Measurements from ENCODE around the gene NPIPA1. TPM values are rescaled to one million over a fixed set of nuclear protein-coding genes. Genes with fewer than 3 reads are reported as not detected.

The NPIPA1 gene
- 42.4 to 51.1 TPM (median 47.7 TPM) in 5 replicates for total RNA-seq (2022; extraction: Qiagen RNA extraction; ENCODE audit: low read depth)

DNA sequence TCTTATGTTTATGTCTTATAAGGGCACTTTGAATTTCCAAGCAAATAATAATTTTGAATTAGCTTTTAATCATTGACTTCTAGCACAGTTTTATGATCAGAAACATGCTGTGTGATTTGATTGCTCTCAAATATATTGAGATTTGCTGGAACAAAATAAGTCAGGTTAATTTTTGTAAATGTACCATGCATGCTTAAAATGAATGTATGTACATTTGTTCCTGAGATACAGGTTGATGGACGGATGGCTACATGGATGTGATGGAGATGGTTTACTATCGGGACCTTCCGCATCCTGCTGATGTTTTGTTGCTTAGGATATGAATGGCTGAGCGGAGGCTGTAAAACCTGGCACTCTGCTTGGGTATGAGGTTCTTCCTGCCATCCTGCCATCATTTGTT is at the start of gene NPIPA1:
TSS of gene NPIPA1 (plus strand) at position 301 of the 400 bp plus-strand sequence. CDS start at position 301, 0 bp downstream.

DNA sequence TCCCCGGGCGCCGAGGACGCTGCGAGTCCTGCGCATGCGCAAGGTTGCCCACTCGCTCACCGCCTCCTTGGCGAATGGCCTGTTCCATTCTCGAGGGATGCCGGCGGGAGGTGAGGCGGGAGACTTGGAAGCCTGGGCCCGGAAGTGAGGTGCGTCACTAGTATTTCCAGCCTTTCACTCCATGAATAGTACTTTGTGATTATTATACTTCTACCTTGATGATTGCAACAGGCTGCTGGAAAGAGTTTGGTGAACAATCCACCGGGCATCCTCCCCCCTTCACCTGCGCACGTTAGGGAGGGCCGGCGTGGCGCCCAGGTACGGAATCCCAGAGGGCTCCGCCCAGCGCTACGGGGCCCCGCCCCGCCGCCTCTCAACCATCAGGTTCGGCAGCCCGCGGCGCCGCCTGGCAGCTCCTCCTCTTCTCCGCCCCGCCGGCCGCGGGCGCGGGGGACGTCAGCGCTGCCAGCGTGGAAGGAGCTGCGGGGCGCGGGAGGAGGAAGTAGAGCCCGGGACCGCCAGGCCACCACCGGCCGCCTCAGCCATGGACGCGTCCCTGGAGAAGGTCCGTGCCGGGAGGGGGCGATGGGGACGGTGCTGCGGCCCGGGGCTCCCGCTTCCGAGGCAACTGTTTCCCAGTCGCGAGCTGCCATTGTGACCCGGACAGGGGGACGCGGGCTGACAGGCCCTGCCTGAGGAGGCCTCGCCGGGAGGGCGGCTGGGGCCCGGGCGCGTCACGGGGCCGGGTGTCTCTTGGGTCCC is 37.6 kb downstream of the NPIPA1 start, which contains the start of gene PDXDC1:
TSS of gene PDXDC1 (plus strand) at position 371 of the 762 bp plus-strand sequence. CDS start at position 545, 174 bp downstream.

Other genes with a start within 250 kb of the NPIPA1 start
- 0.07 to 0.30 TPM (median 0.21 TPM) in 3 of 5 replicates, not detected in the others for gene PLA2G10, start 243.1 kb upstream of the NPIPA1 start, total RNA-seq (2022; extraction: Qiagen RNA extraction; ENCODE audit: low read depth)
- gene NPIPA3, start 234.0 kb upstream of the NPIPA1 start, total RNA-seq (2022; extraction: Qiagen RNA extraction; ENCODE audit: low read depth), result 0.73 to 1.9 TPM (median 1.7 TPM) in 5 replicates
- gene NPIPA2, start 194.9 kb upstream of the NPIPA1 start, total RNA-seq (2022; extraction: Qiagen RNA extraction; ENCODE audit: low read depth), result 1.0 to 2.1 TPM (median 1.3 TPM) in 5 replicates
- gene NOMO1, start 103.7 kb upstream of the NPIPA1 start, total RNA-seq (2022; extraction: Qiagen RNA extraction; ENCODE audit: low read depth), result 91.0 to 99.0 TPM (median 93.6 TPM) in 5 replicates
- gene PDXDC1, start 37.6 kb downstream of the NPIPA1 start, total RNA-seq (2022; extraction: Qiagen RNA extraction; ENCODE audit: low read depth), result 62.7 to 71.9 TPM (median 69.7 TPM) in 5 replicates
- 39.7 to 47.1 TPM (median 44.8 TPM) in 5 replicates for gene NTAN1, start 118.6 kb downstream of the NPIPA1 start, total RNA-seq (2022; extraction: Qiagen RNA extraction; ENCODE audit: low read depth)
- gene RRN3, start 156.8 kb downstream of the NPIPA1 start, total RNA-seq (2022; extraction: Qiagen RNA extraction; ENCODE audit: low read depth), result 39.0 to 48.1 TPM (median 41.3 TPM) in 5 replicates

Measured in A549 treated with CpdA at 1 μM for 4 hours (cell line).